Measurements from ENCODE around the gene CDC42BPB.

GRCh38 chr14:102922490-102923200 lies 134.7 kb downstream of the CDC42BPB start, which contains the start of gene AMN:
- TF ChIP-seq EZH2 (IDR thresholded peaks at IDR 0.05; ENCODE audit: low read length) (no peak), CTCF (optimal IDR thresholded peaks at IDR 0.05 in 1 of 3, IDR thresholded peaks at IDR 0.05 in 1 of 3, conservative IDR thresholded peaks at IDR 0.05 in 1 of 3; ENCODE audit: extremely low read depth in 1 of 3, insufficient read depth in 2 of 3, low read length in 3 of 3) (no peak)
